WERI-Rb-1 (cell line): ENCODE results near the gene C19orf81.

Source experiments
- DNase-seq: peaks from one replicate; pipeline ENCODE4 v3.0.0-alpha.2; 2020
- H3K27ac ChIP-seq: fragments of 250-450 bp; sonication (Bioruptor Pico); 2 replicates; pipeline ENCODE4 v1.5.1; 2020; ENCODE audit warnings: mild to moderate bottlenecking, moderate library complexity
- H3K27me3 ChIP-seq: fragments of 250-450 bp; sonication (Bioruptor Pico); 2 replicates; pipeline ENCODE4 v1.5.1; 2021; ENCODE audit warnings: mild to moderate bottlenecking, low read depth, moderate library complexity; ENCODE audit not compliant: insufficient read depth, severe bottlenecking
- H3K36me3 ChIP-seq: fragments of 250-450 bp; sonication (Bioruptor Pico); 2 replicates; pipeline ENCODE4 v1.5.1; 2020; ENCODE audit warnings: mild to moderate bottlenecking, moderate library complexity
- H3K4me3 ChIP-seq: 2 replicates; pipeline ENCODE4 v1.5.1; 2011; ENCODE audit warnings: low read depth, mild to moderate bottlenecking, control low read depth, low read length
- H3K9me3 ChIP-seq: fragments of 250-450 bp; sonication (Bioruptor Pico); 2 replicates; pipeline ENCODE4 v1.5.1; 2021; ENCODE audit warnings: mild to moderate bottlenecking, moderate library complexity; ENCODE audit not compliant: severe bottlenecking
- CTCF ChIP-seq: IDR thresholded peaks from 2 replicates; pipeline ENCODE4 v1.5.1; 2011; ENCODE audit warnings: low read depth, mild to moderate bottlenecking, control low read depth, inconsistent platforms, low read length

Gene C19orf81

GRCh38 chr19:50708179-50708879 is 59.1 kb downstream of the C19orf81 start:
- H3K9me3 ChIP-seq: no peaks in the 10 kb centered on the region
- no peak overlapping the region for H3K4me3 ChIP-seq
- TF ChIP-seq CTCF: no peak
- DNase-seq: no peak
- H3K27ac ChIP-seq: no peak overlapping the region
- peaks cover 14% of the 10 kb centered on the region for H3K27me3 ChIP-seq
- no peaks in the 10 kb centered on the region for H3K36me3 ChIP-seq
